Stimulated activated effector memory CD8-positive, alpha-beta T cell treated with anti-CD3 and anti-CD28 coated beads, Interleukin-12 subunit alpha, Interleukin-12 subunit beta, amount 100 ng/mL, for 72 hours (primary cell): ENCODE results near the gene SNAPC2.

Source experiments
- ATAC-seq: fragments of 150-1000 bp; cut with Tn5 transposase; 2 replicates; pipeline ENCODE4 v1.10.0; 2021
- DNase-seq, 2 donors: peaks; one replicate each; pipeline ENCODE4 v3.0.0; 2021 to 2022; ENCODE audit warnings: low spot score in 2 of 2
- H3K27ac Mint-ChIP-seq: one replicate; pipeline ENCODE4 v1.8.0; 2022; ENCODE audit warnings: mild to moderate bottlenecking, mixed read lengths
- H3K36me3 Mint-ChIP-seq: one replicate; pipeline ENCODE4 v1.8.0; 2022; ENCODE audit warnings: mild to moderate bottlenecking, mixed read lengths
- H3K4me1 Mint-ChIP-seq: one replicate; pipeline ENCODE4 v1.8.0; 2022; ENCODE audit warnings: mixed read lengths
- H3K4me3 Mint-ChIP-seq: one replicate; pipeline ENCODE4 v1.8.0; 2022; ENCODE audit warnings: mild to moderate bottlenecking, mixed read lengths
- H3K9me3 Mint-ChIP-seq: one replicate; pipeline ENCODE4 v1.8.0; 2022; ENCODE audit warnings: mixed read lengths

Gene SNAPC2, protein sequence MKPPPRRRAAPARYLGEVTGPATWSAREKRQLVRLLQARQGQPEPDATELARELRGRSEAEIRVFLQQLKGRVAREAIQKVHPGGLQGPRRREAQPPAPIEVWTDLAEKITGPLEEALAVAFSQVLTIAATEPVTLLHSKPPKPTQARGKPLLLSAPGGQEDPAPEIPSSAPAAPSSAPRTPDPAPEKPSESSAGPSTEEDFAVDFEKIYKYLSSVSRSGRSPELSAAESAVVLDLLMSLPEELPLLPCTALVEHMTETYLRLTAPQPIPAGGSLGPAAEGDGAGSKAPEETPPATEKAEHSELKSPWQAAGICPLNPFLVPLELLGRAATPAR

DNA sequence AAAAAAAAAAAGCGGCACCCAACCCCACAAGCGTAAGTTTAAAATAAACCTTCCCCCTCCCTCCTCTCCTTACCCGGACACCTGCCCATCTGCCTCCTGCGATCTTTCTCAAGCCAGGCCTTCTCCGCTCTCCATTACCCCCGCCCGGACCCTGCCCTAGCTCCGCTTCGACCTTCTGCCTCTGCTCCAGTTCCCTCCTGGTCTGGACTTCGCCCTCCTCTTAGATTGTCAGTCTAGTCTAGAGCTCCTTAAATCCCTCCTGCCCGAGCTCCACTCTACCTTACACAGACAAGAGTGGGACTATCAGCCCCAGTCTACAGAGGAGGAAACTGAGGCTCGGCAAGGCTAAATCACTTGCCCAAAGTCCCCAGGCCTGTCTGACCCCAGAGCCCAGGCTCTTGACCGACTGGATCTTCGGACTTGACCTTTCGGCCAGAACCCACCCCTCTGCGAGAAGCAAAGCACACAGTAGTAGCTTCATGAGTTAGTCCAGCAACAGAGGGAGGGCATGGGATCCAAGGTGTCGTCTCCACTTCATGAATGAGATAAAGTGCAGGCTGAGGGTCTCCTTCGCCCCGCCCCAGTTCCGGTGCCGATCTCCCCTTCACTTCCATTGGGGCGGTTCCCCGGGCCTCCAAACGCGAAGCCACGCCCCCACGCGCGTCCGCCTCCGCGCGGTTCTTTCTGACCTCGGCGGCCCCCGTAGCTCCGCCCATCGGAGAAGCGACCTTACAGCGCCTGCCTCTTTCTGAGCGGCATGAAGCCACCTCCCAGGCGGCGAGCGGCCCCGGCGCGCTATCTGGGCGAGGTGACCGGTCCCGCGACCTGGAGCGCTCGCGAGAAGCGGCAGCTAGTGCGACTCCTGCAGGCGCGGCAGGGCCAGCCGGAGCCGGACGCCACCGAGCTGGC is at the start of gene SNAPC2:
TSS of gene SNAPC2 (plus strand) at position 729 of the 909 bp plus-strand sequence. CDS start at position 758, 29 bp downstream.
- ATAC-seq (peak; percentile 81), DNase-seq (peak; percentile 96 to 98)
- peaks cover 24% of the 10 kb centered on the region for H3K36me3 Mint-ChIP-seq
- H3K9me3 Mint-ChIP-seq, result no peaks in the 10 kb centered on the region
- H3K27ac Mint-ChIP-seq, result peak within 1 kb of the TSS; percentile 67
- peaks cover 46% of the 10 kb centered on the region for H3K4me1 Mint-ChIP-seq
- peak within 1 kb of the TSS; percentile 85 for H3K4me3 Mint-ChIP-seq

DNA sequence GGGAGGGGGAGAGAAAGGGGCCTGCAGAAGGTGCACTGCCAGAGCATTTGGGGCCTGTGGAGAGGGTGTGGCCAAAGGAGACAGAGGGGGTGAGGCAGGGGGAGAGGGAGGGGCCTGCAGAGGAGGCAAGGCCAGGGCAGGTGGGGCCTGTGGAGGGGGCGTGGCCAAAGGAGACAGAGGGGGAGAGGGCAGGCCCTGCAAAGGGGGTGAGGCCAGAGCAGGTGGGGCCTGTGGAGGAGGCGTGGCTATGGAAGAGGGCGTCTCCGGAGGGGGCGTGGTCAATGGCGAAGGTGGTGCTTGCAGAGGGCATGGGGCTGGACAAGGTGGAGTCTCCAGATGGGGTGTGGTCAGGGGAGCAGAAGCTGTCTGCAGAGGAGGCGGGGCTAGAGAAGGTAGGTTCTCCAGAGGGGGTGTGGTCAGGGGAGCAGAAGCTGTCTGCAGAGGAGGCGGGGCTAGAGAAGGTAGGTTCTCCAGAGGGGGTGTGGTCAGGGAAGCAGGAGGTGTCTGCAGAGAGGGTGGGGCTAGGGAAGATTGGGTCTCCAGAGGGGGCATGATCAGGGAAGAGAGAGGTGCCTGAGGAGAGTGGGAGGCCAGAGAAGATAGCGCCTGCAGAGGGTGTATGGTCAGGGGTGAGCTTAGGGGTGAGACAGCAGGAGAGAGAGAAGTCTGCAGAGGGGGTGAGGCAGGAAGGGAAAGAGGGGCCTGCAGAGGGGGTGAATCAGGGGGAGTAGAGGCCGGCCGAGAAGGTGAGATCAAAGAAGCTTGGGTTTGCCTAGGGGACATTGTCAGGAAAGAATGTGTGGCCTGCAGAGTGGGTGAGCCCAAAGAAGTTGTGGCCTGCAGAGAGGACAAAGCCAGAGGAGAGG is 49.3 kb upstream of the SNAPC2 start:
- Mint-ChIP-seq H3K27ac (no peak overlapping the region), H3K4me3 (peak overlapping the region; percentile 80), H3K4me1 (peaks cover 24% of the 10 kb centered on the region), H3K36me3 (no peaks in the 10 kb centered on the region), H3K9me3 (peaks cover 2% of the 10 kb centered on the region)
- no peak for ATAC-seq
- peak; percentile 33 to 76 for DNase-seq

DNA sequence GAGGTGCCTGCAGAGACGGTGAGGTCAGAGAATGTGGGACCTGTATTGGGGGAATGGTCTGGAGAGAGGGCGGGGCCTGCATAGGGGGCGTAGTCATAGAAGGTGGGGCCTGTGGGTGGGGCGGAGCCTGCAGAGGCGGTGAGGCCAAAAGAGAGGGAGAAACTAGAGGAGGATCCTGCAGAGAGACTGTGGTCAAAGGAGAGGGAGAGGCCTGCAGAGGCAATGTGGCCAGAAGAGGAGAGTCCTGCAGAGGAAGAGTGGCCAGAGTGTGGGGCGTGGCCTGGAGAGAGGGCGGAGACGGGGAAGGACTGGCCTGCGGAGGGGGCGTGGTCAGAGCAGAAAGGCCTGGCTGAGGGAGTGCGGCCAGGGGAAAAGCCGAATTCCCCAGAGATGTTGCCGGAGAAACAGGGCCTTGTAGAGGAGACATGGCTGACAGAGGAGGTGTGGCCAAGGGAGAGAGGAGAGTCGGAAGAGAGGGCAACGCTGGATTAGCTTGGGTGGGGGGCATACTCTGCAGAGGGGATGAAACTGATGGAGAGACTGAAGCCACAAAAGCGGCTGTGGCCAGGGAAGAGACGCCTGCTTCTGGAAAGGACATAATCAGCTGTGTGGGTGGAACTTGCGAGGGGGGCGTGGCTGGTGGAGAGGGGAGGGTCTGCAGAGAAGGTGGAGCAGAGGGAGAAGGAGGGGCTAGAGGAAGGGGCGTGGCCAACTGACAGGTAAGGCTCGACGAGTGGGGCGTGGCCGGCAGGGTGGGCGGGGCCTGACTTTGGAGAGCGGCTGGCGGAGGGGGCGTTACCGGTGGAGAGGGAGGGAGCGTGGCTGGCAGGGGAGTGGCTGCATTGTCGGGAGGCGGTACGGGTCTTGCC is 48.5 kb upstream of the SNAPC2 start:
- peaks cover 2% of the 10 kb centered on the region for H3K9me3 Mint-ChIP-seq
- ATAC-seq, result no peak
- H3K4me1 Mint-ChIP-seq, result peaks cover 24% of the 10 kb centered on the region
- peak; percentile 61 to 89 for DNase-seq
- no peaks in the 10 kb centered on the region for H3K36me3 Mint-ChIP-seq
- H3K4me3 Mint-ChIP-seq, result peak overlapping the region; percentile 80
- H3K27ac Mint-ChIP-seq, result no peak overlapping the region

DNA sequence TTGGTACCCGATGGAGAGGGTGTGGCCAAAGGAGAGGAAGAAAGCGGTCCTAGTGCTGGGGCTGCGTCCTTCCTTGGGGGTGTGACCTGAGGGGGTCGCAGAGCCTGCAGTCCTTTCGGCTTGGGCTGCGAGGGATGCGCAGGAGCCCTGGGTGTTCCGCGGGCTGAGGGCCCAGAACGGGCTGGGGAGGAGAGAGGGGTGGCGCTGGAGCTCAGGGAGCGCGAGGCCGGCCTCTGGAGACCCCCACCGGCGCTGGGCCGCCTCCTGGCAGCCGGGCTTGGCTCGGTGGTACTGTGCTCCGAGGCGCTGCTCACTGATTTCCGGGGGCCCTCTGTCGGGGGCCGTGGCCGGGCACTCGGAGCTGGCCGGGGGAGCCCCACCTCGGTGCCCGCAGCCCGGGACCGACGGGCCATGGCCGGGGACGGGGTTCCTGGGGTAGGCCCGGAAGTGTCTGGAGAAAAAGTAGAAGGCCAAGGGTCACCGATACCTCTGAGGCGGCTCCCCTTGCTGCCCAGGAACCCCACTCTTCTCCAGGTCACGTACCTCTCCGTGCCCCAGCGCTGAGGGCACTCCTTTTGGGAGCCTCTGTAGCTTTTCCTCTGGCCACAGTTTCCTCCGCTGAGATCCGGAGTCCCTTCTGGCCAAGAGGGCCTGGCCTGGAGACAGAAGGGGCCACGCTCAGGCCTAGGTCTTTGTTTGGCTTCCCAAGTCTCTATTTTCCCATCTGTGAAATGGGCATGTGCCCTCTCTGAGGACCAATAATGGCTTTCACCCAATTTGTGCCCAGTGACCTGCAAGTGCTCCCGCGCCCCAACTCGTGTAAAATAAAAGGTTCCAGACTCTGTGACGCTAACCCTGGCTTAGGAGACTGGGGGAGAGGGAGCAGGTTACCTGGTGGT is 47.6 kb upstream of the SNAPC2 start:
- Mint-ChIP-seq H3K36me3 (no peaks in the 10 kb centered on the region), H3K4me3 (peak overlapping the region; percentile 80), H3K4me1 (peaks cover 24% of the 10 kb centered on the region), H3K9me3 (peaks cover 2% of the 10 kb centered on the region), H3K27ac (no peak overlapping the region)
- no peak for DNase-seq
- no peak for ATAC-seq

DNA sequence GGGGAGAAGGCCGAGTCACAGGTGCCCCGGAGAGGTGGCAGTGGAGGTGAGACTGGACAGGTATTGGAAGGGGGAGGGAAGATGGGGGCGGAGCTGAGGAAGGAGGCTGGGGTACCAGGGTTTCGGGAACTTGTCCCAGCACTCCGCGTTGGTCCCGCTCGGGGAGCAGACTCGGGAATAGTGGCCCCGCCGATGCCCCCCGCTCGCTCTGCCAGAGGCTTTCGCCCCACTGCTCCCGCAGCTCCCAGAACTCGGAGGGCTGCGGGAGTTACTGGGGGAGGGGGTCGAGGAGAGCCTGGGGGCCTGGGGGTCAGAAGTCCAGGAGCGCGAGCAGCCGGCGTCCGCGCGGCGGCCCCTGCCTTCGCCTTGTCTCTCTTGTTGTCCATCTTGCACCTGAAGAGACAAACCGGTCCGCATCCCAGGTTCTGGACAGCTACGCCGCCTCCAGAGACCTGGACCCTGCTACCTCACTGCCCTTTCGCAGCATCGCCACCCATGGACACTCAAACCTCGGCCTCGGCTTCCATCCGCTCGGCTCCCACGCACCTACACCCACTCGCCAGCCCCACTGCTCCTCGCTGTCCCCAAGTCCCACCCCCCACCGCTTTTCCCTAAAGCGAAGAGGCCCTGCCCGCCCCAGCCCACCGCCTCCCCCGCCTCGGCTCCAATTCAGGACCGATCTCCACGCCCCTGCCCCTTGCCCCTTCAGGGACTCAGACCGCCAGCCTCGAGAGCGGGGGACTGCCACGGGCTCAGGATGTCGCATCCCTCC is 46.6 kb upstream of the SNAPC2 start:
- Mint-ChIP-seq H3K27ac (no peak overlapping the region), H3K4me3 (peak overlapping the region; percentile 44), H3K36me3 (no peaks in the 10 kb centered on the region), H3K4me1 (peaks cover 22% of the 10 kb centered on the region), H3K9me3 (peaks cover 2% of the 10 kb centered on the region)
- ATAC-seq (no peak), DNase-seq (no peak)

DNA sequence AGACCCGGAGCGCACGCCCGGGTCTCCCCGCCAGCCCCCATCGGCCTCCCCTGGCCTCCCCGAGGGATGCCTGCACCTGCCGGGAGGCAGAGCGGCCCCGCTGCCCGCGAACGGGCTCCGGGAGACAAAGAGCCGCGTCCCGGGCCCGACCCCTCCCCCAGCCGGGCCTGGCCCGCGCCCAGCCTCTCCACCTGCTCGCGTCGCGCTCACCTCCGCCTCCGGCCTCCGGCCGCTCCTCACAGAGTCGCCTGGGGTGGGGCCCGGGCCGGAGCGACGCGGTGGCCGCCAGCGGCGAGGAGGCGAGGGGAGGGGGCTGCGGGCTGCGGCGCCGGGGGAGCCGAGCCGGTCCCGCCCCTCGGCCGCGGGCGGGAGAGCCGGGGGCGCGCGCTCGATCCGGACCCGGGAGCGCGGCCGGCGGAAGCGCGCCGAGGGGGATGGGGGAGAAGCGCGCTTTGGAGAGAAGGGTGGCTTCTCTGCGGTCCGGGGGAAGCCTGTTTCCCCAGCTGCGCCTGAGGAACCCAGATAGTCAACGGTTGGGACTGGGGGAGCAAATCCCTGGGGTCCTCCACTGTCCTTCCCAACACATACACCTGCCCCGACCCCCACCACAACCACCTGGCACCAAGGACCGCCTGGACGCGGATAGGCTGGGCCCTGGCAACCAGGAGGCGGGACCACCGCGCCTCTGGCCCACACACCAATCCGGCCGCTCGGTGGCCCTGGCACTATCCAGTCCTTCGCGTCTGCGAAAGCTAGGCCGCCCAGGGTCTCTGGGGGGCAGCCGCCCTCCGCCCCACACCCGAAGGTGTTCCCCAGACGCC is 45.9 kb upstream of the SNAPC2 start, which contains the start of gene PRR36:
TSS of gene PRR36 (minus strand) at position 315 of the 821 bp plus-strand sequence. CDS start 701 bp downstream, outside the sequence.
- peak within 1 kb of the TSS; percentile 53 for H3K4me3 Mint-ChIP-seq
- no peak for ATAC-seq
- DNase-seq, result no peak
- H3K27ac Mint-ChIP-seq, result no peak within 1 kb of the TSS
- peaks cover 17% of the 10 kb centered on the region for H3K4me1 Mint-ChIP-seq
- no peaks in the 10 kb centered on the region for H3K36me3 Mint-ChIP-seq
- peaks cover 2% of the 10 kb centered on the region for H3K9me3 Mint-ChIP-seq

DNA sequence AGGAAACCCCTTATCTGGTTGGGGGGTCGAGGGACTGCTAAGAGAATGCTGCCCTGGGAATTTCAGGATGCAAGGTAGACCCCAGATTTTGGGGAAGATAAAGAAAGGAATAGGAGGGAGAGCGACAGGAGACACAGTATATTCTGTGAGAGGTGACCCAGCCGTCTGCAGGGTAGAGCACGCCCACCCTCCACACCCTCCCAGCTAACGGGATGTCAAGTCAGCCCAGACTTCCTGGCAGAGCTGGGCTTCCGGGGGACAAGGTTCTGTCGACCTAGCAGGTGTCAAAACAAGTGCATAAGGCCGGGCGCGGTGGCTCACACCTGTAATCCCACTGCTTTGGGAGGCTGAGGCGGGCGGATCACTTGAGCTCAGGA is 45.3 kb upstream of the SNAPC2 start:
- ATAC-seq, result no peak
- H3K4me3 Mint-ChIP-seq, result peak overlapping the region; percentile 53

DNA sequence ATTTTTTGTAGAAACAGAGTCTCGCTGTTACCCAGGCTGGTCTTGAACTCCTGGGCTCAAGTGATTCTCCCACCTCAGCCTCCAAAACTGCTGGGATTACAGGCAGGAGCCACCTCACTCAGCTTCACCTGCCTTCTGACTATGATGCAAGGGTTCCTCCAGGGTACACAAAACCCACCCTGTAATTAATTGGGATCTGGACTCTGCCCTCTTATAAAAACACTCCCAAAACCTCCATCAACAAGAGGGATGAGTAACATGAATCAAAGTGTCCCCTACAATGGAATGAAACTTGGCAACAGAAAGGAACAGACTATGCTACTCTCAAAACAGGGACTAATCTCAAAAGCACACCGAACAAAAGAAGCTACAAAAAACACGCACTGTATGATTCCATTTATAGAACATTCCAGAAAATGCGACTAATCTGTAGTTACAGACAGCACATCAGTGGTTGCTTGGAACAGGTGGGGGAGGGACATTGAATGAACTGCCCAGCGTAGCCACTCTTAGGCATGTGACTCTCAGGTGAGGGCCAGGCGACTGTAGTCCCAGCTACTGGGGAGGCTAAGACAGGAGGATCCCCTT is 42.8 kb upstream of the SNAPC2 start:
- Mint-ChIP-seq H3K9me3 (no peaks in the 10 kb centered on the region), H3K4me3 (no peak overlapping the region), H3K4me1 (no peaks in the 10 kb centered on the region), H3K36me3 (no peaks in the 10 kb centered on the region), H3K27ac (no peak overlapping the region)
- ATAC-seq, result no peak
- DNase-seq, result no peak

More for the DNA sequence above, 45.3 kb upstream of the SNAPC2 start:
- no peaks in the 10 kb centered on the region for H3K36me3 Mint-ChIP-seq
- H3K4me1 Mint-ChIP-seq, result peaks cover 17% of the 10 kb centered on the region
- H3K27ac Mint-ChIP-seq, result no peak overlapping the region
- peaks cover 2% of the 10 kb centered on the region for H3K9me3 Mint-ChIP-seq
- no peak for DNase-seq

DNA sequence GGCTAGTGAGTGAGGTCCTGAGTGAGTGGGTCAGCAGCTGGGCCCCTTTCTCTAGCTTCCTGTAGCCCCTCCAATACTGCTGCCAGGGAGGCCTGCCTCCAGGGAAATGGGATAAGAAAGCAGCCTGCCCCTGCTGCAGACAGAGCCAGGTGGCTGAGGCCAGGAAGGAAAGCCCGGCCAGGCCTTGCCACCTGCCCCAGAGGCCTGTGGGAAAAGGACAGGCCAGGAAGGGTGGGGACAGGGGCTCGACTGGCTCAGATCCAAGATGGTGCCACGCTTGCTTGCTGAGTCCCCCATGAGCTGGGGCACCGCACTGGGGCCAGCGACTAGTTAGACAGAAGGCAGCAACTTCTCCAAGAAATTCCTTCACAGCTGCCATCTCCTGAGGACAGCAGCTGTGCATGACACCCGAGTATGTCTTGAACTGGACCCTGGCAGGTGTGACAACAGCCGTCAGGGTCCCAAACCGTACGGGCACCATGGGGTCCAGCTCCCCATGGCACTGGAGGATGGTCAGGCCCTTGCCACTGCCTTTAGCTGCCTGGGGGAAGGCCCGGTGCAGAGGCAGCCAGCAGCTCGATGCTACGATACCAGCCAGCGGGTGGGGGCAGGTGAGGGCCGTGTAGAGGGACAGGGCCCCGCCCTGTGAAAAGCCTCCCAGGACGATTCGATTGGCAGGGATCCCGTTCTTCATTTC is 40.9 kb upstream of the SNAPC2 start:
- peak; percentile 22 for ATAC-seq
- no peak overlapping the region for H3K27ac Mint-ChIP-seq
- H3K36me3 Mint-ChIP-seq, result no peaks in the 10 kb centered on the region
- H3K4me3 Mint-ChIP-seq, result no peak overlapping the region
- H3K9me3 Mint-ChIP-seq, result no peaks in the 10 kb centered on the region
- DNase-seq, result no peak
- H3K4me1 Mint-ChIP-seq, result no peaks in the 10 kb centered on the region

DNA sequence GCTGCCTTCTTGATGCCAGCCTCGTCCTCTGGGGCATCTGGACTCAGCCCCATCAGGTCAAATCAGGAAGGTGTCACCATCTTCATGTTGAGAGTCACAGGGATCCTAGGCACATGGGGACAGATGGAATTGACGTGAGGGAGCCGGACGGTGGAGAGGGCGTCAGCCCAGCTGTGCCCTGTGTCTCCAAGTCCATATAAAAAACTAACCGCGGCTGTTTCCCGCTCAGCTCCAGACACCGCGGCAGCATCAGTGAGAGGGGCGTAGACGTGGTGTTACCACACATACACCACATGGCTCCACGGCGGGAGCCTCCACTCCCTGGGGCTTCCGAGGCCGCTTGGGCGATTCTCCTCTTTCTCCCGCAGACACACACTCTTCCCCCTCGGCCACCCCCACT is 40.3 kb upstream of the SNAPC2 start:
- no peaks in the 10 kb centered on the region for H3K36me3 Mint-ChIP-seq
- H3K9me3 Mint-ChIP-seq, result no peaks in the 10 kb centered on the region
- no peaks in the 10 kb centered on the region for H3K4me1 Mint-ChIP-seq
- no peak overlapping the region for H3K27ac Mint-ChIP-seq
- ATAC-seq (peak; percentile 28), DNase-seq (no peak)
- no peak overlapping the region for H3K4me3 Mint-ChIP-seq

DNA sequence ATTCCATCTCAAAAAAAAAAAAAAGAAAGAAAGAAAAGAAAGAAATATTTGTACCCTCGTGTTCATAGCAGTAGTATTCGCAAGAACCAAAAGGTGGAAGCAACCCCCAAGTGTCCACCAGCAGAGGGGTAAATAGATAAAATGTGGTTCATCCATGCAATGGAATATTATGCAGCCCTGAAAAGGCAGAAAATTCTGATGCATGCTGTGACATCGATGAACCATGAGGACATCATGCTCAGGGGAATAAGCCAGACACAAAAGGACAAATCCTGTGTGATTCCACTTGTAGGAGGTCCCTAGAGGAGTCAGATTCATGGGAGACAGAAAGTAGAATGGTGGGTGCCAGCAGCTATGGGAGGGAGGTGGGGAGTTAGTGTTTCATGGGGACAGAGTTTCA is 38.2 kb upstream of the SNAPC2 start:
- Mint-ChIP-seq H3K4me3 (no peak overlapping the region), H3K9me3 (no peaks in the 10 kb centered on the region), H3K4me1 (no peaks in the 10 kb centered on the region), H3K27ac (no peak overlapping the region), H3K36me3 (no peaks in the 10 kb centered on the region)
- DNase-seq (no peak), ATAC-seq (no peak)
